NCI-H2227 treated with DMSO at 0.1 percent for 48 hours (cell line): ENCODE results near the gene RHOBTB3.
A peak's percentile ranks its signal among the peaks of the same experiment; 100 is the strongest.

Experiments used
- DNase-seq: peaks from one replicate; lab custom pipeline; 2025; lab: John Stamatoyannopoulos, UW

The RHOBTB3 gene

GRCh38 chr5:95763941-95764340 lies 32.8 kb downstream of the RHOBTB3 start:
- DNase-seq, result no peak

GRCh38 chr5:95768731-95769130 lies 37.6 kb downstream of the RHOBTB3 start:
- no peak for DNase-seq

- no peak for DNase-seq
Observed at GRCh38 chr5:95770830-95771708, 39.9 kb downstream of the RHOBTB3 start.

- no peak for DNase-seq
Observed at GRCh38 chr5:95771892-95772291, 40.8 kb downstream of the RHOBTB3 start.

GRCh38 chr5:95773335-95774059 lies 42.4 kb downstream of the RHOBTB3 start:
- DNase-seq, result no peak

- DNase-seq, result no peak
Observed at GRCh38 chr5:95777441-95777840, 46.3 kb downstream of the RHOBTB3 start.

- DNase-seq, result no peak
Observed at GRCh38 chr5:95778713-95779436, 47.7 kb downstream of the RHOBTB3 start.

- DNase-seq, result no peak
Observed at GRCh38 chr5:95779611-95780010, 48.5 kb downstream of the RHOBTB3 start.

- no peak for DNase-seq
Observed at GRCh38 chr5:95780597-95780996, 49.5 kb downstream of the RHOBTB3 start.

- peak; percentile 65 for DNase-seq
Observed at GRCh38 chr5:95781101-95781583, 50.0 kb downstream of the RHOBTB3 start.

- no peak for DNase-seq
Observed at GRCh38 chr5:95782181-95782580, 51.0 kb downstream of the RHOBTB3 start.

GRCh38 chr5:95783661-95784060 lies 52.5 kb downstream of the RHOBTB3 start:
- DNase-seq, result no peak

- DNase-seq, result no peak
Observed at GRCh38 chr5:95784514-95785302, 53.6 kb downstream of the RHOBTB3 start.

GRCh38 chr5:95786821-95787418 lies 55.8 kb downstream of the RHOBTB3 start:
- DNase-seq, result no peak

- no peak for DNase-seq
Observed at GRCh38 chr5:95788493-95788892, 57.4 kb downstream of the RHOBTB3 start.

GRCh38 chr5:95791751-95792150 lies 60.6 kb downstream of the RHOBTB3 start:
- DNase-seq, result no peak

- DNase-seq, result no peak
Observed at GRCh38 chr5:95794070-95794516, 63.0 kb downstream of the RHOBTB3 start.

GRCh38 chr5:95797301-95797700 lies 66.2 kb downstream of the RHOBTB3 start:
- no peak for DNase-seq

- no peak for DNase-seq
Observed at GRCh38 chr5:95798048-95798447, 66.9 kb downstream of the RHOBTB3 start.

- DNase-seq, result no peak
Observed at GRCh38 chr5:95798545-95798944, 67.4 kb downstream of the RHOBTB3 start.

GRCh38 chr5:95799191-95799835 lies 68.2 kb downstream of the RHOBTB3 start:
- peak; percentile 3 for DNase-seq
